Peyer's patch (tissue), 4 donors: ENCODE results near the gene AKIP1. TPM values are rescaled to one million over a fixed set of nuclear protein-coding genes. Genes with fewer than 3 reads are reported as not detected.

Experiments used
- DNase-seq, 3 donors: peaks; one replicate each; pipeline ENCODE4 v3.0.0-alpha.2; 2017 to 2019
- H3K27ac ChIP-seq, 4 donors: fragments of 200-600 bp; sonication (generic); one replicate each; pipeline ENCODE4 v1.5.1; 2016 to 2019
- H3K27me3 ChIP-seq, 2 donors: fragments of 200-600 bp; sonication (generic); one replicate each; pipeline ENCODE4 v1.5.1; 2019
- H3K36me3 ChIP-seq, 3 donors: fragments of 200-600 bp; sonication (generic); one replicate each; pipeline ENCODE4 v1.5.1; 2016 to 2019
- H3K4me1 ChIP-seq, 4 donors: fragments of 200-600 bp; sonication (generic); one replicate each; pipeline ENCODE4 v1.5.1; 2016 to 2019
- H3K4me3 ChIP-seq, 4 donors: fragments of 200-600 bp; sonication (generic); 1 replicate in 3 of 4; 2 replicates in 1 of 4; pipeline ENCODE4 v1.5.1; 2016 to 2019; ENCODE audit warnings: mild to moderate bottlenecking in 1 of 4
- H3K9me3 ChIP-seq, 4 donors: fragments of 200-600 bp; sonication (generic); one replicate each; pipeline ENCODE4 v1.5.1; 2016 to 2019; ENCODE audit warnings: mild to moderate bottlenecking in 1 of 4
- CTCF ChIP-seq, 6 experiments: fragments of 450-650 bp in 4 of 6; fragments of 200-600 bp in 2 of 6; sonication (generic) in 1 of 6; IDR thresholded peaks; one replicate each; pipeline ENCODE4 v1.5.1; 2017 to 2019; ENCODE audit warnings: antibody characterized with exemption in 6 of 6, mild to moderate bottlenecking in 3 of 6, moderate library complexity in 1 of 6
- POLR2A ChIP-seq, 2 donors: fragments of 450-650 bp; IDR thresholded peaks; one replicate each; pipeline ENCODE4 v1.5.1; 2017; ENCODE audit warnings: antibody characterized with exemption in 2 of 2, mild to moderate bottlenecking in 2 of 2, moderate library complexity in 2 of 2
- total RNA-seq, 4 donors: library from RNA; depleted of rRNA; stranded (reverse); fragments of >200 nt; gene quantifications; one replicate each; pipeline ENCODE4 v1.1.0, GENCODE V29; 2016

The AKIP1 gene
- total RNA-seq, 4 donors from 2014 or later = 8.6 to 21.7 (median 12.5) TPM

- no peaks in the 10 kb centered on the region for H3K4me1 ChIP-seq
- no peak for DNase-seq
- H3K4me3 ChIP-seq = no peak overlapping the region
- H3K36me3 ChIP-seq = peaks cover 0 to 24% (median 0%) of the 10 kb centered on the region in 3 donors
- H3K27me3 ChIP-seq = no peaks in the 10 kb centered on the region
- H3K27ac ChIP-seq = no peak overlapping the region
- H3K9me3 ChIP-seq = no peaks in the 10 kb centered on the region
- TF ChIP-seq POLR2A (IDR thresholded peaks at IDR 0.05) (no peak), CTCF (IDR thresholded peaks at IDR 0.05) (no peak)
Measured at GRCh38 chr11:8925711-8926110, 14.7 kb downstream of the AKIP1 start.

- TF ChIP-seq POLR2A (IDR thresholded peaks at IDR 0.05) (no peak), CTCF (IDR thresholded peaks at IDR 0.05) (no peak)
- Histone ChIP-seq H3K9me3 (no peaks in the 10 kb centered on the region), H3K27ac (no peak overlapping the region), H3K27me3 (no peaks in the 10 kb centered on the region), H3K4me3 (no peak overlapping the region), H3K4me1 (no peaks in the 10 kb centered on the region), H3K36me3 (peaks cover 0 to 19% (median 0%) of the 10 kb centered on the region in 3 donors)
- DNase-seq = no peak
Measured at GRCh38 chr11:8926236-8926635, 15.2 kb downstream of the AKIP1 start.

DNA sequence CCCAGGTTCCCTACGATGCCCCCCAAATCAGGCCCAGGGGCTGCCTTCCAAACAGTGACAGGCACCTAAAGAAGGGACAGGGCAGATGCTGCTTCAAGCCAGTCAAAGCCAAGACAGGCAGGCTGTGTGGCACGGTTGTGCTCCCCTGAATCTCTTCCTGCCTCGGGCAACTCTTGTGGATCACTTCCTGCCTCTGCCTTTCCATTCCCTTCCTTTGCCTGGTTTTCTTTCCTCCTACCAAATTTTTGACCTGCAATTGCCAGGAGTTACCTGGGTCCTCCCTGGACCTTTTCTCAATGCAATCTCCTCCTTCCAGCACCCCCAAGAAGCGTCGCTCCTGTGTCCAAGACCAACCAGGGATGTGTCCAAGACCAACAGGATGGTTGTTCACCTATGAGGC lies 16.2 kb downstream of the AKIP1 start:
- H3K9me3 ChIP-seq = no peaks in the 10 kb centered on the region
- DNase-seq = no peak
- no peak overlapping the region for H3K27ac ChIP-seq
- no peaks in the 10 kb centered on the region for H3K4me1 ChIP-seq
- peaks cover 0 to 9% (median 0%) of the 10 kb centered on the region in 3 donors for H3K36me3 ChIP-seq
- no peaks in the 10 kb centered on the region for H3K27me3 ChIP-seq
- TF ChIP-seq POLR2A (IDR thresholded peaks at IDR 0.05) (no peak), CTCF (IDR thresholded peaks at IDR 0.05) (no peak)
- H3K4me3 ChIP-seq = no peak overlapping the region

- TF ChIP-seq POLR2A (IDR thresholded peaks at IDR 0.05) (no peak), CTCF (IDR thresholded peaks at IDR 0.05) (no peak)
- no peak overlapping the region for H3K4me3 ChIP-seq
- H3K4me1 ChIP-seq = no peaks in the 10 kb centered on the region
- H3K27me3 ChIP-seq = no peaks in the 10 kb centered on the region
- DNase-seq = no peak
- H3K27ac ChIP-seq = no peak overlapping the region
- peaks cover 0 to under 1% (median 0%) of the 10 kb centered on the region in 3 donors for H3K36me3 ChIP-seq
- no peaks in the 10 kb centered on the region for H3K9me3 ChIP-seq
Measured at GRCh38 chr11:8928205-8928604, 17.2 kb downstream of the AKIP1 start.

- Histone ChIP-seq H3K27ac (no peak overlapping the region), H3K36me3 (no peaks in the 10 kb centered on the region), H3K27me3 (no peaks in the 10 kb centered on the region), H3K4me3 (no peak overlapping the region), H3K4me1 (no peaks in the 10 kb centered on the region), H3K9me3 (no peaks in the 10 kb centered on the region)
- TF ChIP-seq CTCF (IDR thresholded peaks at IDR 0.05) = no peak
- no peak for TF ChIP-seq POLR2A (IDR thresholded peaks at IDR 0.05)
- no peak for DNase-seq
Measured at GRCh38 chr11:8928981-8929615, 18.1 kb downstream of the AKIP1 start.
